ELF-1 (cell line): ENCODE results near the gene SMURF1.
A peak's percentile ranks its signal among the peaks of the same experiment; 100 is the strongest.

Experiments used
- DNase-seq: peaks from one replicate; pipeline ENCODE4 v3.0.0-alpha.2; 2016; ENCODE audit warnings: low read depth, low spot score

SMURF1 gene

DNA sequence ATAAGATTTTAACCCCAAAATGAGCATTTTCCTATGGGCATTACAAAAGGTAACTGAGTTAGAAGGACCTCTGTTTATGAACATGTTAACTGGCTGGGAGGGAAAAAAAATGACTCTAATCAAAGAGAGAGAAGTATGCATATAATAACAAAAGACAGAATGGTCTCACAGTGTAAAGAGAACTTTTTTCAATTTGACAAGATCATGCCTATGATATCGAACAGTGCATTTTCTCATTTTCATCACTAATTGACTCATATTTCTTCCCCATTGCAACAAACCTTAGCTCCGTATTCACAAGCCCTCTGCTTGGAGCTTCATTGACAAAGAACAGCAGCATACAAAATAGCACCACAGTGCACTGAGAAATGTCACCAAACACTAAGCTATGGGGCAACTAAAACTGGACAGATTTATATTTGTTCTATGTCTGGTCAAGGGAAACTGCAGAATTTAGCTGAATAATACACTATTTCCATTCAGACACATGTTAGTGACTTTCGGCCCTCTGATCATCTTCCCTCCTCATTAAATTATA is 45.6 kb downstream of the SMURF1 start:
- DNase-seq = no peak

DNA sequence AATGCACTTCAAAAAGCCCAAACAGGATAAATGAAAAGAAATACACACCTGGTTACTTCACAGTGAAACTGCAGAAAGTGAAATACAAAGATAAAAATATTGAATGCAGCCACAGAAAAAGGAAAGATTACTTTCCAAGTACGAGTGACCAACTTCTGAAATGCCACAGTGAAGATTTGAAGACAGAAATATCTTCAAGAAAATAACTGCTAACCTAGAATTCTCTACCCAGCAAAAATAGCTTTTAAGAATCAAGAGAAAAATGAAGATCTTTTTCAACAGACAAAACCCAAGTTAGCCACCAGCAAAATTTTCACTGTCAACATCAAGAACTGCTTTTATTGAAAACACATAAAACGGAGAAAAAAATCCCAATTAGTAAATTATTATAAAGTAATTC is 46.2 kb downstream of the SMURF1 start:
- DNase-seq = no peak

DNA sequence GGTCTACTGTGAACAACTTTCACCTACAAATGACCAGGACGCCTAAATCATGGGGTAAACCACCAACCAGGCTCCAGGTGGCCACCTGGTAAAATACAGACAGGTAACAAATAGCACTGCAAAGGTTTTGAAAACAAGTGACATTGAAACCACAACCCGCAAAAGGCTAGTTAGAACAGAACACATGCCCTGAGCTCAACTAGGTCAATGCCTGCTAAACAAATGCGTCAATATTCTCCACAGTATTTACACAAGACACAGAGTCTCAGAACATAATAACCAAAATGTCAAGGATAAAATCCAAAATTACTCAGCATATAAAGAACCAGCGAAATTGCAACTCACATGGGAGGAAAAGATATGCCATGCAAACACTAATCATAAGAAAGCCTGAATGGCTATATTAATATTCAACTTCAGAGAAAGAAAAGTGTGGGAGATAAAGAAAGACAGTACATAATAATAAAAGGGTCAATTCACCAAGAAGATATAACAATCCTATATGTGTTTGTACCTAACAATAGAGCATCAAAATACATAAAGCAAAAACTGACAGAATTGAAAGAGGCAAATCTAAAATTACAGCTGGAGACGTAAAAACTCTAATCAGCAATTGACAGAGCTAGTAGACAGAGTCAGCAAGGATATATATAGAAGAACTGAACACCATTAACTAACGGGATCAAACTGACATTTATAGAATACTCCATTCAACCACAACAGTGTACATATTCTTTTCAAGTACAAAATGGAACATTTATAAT is 47.6 kb downstream of the SMURF1 start:
- no peak for DNase-seq

DNA sequence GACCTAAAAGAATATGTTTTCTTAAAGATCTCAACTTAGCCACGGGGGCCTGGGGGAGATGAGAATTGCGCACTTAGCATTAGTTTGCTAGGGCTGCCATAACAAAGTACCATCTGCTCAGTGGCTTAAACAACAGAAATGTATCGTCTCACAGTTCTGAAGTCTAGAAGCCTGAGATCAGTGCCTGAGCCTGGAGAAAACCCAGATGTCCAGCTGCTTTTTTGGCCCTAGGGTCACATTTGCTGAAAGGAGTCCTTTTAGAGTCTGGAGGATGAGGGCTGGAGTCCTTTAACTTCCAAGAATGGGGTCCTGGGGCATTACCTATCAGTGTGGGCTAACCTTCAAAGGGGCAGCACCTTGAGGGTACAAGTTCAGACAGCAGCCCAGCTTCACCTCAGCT is 48.2 kb downstream of the SMURF1 start:
- DNase-seq = peak; percentile 27

DNA sequence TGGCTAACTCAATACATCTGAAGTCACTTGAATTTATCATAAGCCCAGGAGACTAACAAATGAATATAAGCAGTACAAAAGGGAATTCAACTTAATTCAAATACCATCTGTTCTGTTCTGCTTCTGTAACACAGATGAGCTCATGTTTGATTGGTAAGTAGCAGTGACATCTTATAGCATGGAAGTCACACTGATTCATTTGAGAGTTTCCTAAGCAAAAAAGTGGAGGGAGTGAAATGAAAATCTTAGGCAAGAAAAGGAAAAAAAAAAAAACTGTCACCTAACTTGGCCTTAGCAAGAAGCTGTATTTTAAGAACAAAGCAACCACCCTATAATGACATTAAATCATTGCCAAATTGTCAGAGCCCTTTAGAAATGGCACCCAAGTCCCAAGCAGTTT is 49.5 kb downstream of the SMURF1 start:
- no peak for DNase-seq

DNA sequence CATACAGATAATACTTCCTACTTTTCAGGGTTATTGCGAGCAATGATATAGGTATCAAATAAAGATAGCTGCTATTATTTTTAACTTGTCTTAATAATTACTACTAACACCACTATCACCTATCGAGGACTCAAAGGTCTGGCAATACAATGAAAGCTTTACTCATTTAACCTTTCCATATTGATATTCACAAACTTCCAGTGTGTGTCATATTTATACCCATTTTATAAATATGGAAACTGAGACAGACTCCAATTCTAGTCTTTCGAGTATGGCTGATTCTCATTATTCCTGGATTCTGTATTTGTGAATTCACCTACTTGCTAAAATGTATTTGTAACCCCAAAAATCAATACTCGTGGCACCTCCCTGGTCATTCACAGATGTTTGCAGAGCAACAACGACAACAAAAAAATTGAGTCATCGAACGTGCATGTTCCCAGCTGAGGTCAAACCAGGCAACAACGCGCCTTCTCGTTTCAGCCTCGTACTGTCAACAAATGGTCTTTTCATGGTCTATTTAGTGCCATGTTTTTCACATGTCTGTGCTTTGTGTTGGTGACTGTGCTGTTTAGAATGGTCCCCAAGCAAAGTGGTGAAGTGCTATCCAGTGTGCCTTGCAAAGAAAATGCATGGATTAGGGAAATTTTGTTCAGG is 51.7 kb downstream of the SMURF1 start:
- no peak for DNase-seq

DNA sequence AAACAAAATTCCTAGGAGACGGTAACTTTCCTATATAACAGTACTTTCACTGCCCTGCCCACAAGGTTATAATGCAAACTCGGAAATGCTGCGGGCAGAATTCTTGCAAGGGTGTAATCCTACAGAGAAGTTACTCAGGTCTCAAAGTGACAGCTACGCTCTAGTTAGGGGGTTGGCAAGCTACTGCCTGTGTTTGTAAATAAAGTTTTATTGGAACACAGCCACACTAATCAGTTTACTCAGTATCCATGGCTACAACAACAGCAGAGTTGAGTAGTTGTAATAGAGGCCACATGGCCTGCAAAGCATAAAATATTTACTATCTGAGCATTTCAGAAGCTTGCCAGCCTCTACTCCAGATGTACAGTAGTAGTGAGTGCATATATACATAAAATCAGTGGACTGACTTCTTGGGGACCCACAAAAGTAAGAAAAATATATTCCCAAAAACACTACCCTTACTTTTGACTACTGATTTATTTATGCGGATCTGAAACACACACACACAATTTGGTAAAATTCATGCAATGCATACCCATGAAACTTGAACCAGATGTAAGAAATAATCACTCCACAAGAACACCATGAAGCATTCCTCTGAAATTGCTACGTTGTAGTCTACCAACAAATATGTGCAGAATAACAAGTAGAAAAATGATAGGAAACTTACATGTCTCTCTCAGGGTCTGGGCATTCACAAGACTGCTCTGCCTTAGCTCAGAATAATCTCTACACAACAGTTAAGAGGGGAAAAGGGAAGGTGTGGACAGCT is 53.0 kb downstream of the SMURF1 start:
- no peak for DNase-seq

DNA sequence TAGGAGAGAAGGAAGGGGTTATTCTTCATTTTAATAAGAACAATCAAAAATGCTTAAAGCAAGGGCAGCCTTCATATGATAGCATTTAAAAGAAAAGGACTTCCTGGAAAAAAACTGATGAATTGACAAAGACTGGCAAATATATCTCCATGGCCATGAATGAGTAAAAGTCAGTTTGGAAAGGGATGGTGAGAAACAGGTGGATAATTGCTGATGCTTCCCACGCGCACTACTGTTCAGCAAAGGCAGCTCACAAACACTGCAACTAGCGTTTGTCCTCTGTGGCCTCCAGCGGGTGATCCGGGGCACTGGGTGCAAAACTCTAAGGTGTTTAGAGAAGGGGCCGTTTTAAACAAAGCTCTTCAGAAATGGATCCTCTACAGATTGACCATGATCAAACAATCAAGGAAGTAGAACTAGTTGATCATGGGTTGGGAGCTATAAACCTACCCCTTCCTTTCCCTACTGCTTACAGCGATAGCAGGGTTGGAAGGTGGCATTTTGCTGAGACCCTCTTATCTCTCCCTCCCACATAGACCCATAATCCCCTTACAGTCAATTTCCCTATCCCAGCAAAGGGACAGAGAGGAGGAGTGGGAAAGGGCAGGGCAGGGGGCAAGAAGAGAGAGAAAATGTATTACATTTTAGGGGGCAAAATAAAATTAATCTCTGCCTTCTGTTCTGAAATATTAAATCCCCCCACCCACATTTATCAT is 53.8 kb downstream of the SMURF1 start:
- no peak for DNase-seq

DNA sequence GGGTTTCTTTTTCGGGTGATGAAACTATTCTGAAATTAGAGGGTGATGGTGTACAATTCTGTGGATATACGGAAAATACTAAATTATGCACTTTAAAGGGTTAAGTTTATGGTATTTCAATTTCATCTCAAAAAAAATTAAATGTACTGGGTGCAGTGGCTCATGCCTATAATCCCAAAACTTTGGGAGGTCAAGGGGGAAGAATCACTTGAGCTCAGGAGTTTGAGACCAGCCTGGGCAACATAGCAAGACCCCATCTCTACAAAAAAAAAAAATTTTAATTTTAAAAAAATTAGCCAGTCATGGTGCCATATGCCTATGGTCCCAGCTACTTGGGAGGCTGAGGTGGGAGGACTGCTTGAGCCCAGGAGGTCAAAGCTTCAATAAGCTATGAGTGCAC is 57.0 kb downstream of the SMURF1 start:
- DNase-seq = no peak

DNA sequence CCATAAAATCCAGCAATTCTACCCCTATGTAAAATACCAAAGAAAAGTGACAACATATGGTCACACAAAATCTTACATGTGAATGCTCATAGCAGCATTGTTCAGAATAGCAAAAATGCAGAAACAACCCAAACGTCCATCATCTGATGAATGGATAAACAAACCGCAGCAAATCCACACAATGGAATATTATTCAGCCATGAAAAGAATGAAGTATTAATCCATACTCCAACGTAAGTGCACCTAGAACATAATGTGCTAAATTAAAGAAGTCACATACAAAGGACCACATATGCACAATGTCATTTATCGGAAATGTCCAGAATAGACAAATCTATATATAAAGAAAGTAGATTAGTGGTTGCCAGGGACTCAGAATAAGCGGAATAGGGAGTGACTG is 57.4 kb downstream of the SMURF1 start:
- no peak for DNase-seq

DNA sequence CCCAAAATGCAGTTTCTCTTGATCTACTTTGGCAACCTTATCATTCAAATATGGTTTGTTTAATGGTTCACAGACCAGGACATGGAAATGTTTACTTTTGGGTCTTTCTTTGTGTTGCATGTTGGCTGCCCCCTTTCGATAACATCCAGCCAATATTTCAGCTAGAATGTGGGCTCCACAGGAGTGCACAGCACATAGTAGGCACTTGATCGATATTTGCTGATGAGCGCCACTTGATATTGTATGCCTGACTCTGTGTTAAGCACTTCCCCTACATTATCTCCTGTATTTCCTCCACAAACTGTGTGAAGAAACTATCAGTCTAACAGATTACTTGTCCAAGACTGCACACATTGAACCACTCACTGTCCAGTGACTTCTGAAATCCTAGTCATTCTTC is 60.2 kb downstream of the SMURF1 start:
- DNase-seq = no peak

DNA sequence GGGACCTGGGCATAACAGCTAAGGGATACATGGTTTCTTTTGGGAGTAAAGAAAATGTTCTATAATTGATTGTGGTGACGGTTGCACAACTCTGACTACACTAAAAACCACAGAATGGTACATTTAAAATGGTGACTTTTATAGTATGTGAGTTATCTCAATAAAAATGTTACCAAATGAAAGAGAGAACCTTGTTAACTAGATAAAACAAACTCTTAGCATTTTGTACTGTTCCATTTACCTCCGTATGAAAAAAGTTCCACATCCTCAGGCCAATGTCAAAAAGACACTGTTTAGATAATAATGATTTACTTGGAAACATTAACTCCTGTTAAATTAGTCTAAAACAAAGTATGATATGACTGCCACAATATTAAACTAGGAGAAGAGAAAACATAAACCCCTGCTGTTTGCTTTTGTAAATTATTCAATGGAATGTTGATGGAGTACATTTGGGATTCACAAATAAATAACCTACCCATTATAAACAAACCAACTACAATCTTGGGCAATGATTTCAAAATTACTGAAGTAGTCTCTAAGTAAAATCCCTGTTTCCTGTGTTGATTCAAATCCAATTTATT is 60.7 kb downstream of the SMURF1 start:
- DNase-seq = no peak

DNA sequence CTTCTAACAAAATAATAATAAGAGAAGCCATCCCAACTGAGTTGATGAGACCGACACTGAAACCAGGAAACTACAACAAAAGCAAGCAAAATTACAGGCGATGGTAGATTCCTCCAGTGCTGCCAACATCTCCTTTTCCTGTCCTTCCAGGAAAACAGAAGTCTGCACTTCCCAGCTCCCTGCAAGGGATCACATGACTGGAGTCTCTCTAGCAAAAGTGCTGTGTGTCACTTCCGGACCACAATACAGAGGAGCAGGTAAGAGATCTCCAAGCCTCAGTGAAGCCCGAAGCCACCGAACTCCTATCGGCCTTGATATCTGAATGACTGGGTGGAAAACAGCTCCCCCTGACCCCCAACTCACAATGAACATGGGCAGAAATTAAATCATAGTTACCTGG is 63.2 kb downstream of the SMURF1 start:
- DNase-seq = no peak

DNA sequence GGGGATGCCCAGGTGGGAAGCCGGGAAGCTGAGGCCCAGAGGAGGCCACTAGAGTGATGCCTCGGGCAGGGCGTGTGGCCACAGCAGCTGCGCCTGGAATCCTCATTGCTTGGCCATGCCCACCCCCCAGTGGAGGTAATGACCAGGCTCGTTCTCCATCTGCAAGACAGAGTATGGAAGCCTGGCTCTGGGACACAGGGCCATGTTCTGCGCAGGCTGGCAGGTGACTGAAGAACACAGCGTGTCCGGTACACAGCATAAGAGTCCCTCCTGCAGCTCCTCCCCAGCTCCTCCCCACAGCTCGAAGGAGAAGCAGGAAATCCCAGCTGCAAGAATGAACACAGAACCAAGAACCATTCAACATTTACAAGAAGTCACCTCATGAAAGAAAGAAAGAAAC is 64.8 kb downstream of the SMURF1 start:
- DNase-seq = peak; percentile 21

DNA sequence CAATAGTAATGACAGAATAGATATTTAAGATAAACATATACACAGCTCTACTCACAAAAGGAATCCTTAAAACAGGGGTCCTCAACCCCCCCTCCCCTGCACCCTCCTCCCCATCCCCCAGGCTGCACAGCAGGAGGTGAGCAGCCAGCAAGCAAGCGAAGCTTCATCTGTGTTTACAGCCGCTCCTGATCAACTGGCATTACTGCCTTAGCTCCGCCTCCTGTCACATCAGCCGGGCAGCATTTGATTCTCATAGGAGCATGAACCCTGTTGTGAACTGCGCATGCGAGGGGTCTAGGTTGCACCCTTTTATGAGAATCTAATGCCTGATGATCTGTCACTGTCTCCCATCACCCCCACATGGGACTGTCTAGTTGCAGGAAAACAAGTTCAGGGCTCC is 65.5 kb downstream of the SMURF1 start:
- no peak for DNase-seq

DNA sequence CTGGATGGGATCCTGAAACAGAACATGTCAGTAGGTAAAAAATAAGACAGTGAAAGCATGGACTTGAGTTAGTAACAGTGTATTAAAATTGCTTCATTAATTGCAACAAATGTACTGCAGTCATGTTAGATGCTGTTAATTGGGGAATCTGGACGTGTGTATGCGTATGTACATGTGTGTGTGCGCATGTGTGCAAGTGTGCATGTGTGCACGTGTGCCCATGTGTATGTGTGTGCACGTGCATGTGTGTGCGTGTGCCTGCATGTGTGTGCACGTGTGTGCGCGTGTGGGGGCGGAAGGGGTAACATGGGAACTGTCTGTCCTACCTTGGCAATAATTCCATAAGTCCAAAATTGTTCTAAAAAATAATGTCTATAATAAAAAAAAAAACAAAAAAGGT is 67.3 kb downstream of the SMURF1 start:
- no peak for DNase-seq

DNA sequence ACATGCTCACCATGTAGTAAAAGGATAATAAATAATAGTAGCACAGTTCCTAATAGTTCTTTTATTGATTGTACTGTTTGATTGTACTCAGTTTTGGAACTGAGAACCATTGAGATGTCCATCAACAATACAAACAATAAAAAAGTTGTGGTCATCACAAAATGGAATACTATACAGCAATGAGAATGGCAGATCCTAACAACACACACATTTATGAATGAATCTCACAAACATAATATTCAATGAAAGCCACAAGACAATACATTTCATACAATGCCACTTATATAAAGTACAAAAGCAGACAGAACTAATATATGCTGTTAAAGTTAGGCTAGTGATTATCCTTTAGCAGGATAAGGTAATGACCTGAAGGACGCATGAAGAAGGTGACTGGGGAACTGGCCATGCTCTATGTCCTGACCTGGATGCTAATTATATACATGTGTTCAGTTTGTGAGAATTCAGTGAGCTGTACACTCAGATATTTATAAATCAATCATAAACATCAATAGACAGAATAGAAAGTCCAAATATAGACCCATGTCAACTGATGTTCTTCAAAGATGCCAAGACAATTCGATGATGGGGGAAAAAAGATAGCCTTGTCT is 70.0 kb downstream of the SMURF1 start:
- no peak for DNase-seq

DNA sequence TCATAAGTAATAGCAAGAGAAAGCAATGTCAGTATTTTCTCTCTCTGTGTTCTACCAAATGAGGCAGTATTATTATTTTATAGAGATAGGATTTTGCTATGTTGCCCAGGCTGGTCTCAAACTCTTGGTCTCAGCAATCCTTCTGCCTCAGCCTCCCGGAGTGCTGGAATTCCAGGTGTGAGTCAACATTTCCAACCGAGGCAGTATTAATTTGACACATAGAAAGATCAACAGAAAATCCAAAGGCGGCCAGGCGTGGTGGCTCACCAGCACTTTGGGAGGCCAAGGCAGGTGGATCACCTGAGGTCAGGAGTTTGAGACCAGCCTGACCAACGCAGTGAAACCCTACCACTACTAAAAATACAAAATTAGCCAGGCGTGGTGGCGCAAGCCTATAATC is 71.8 kb downstream of the SMURF1 start:
- DNase-seq = no peak

DNA sequence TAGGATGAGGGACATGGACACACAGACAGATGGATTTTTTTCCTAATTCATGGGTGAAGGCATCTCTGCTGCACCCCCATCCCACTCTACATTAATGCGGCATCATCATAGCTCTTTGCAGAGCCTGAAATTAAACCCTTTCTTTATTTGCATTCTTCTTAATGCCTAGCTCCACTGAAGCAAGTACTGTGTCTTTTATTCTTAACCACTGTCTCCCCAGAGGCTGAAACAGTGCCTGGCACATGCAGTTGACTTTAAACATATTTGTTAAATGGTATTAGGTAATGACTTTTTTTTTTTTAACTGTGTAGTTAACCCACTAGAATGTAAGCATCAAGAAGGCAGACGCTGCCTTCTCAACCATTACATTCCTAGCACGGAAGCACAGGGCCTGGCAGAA is 73.5 kb downstream of the SMURF1 start:
- DNase-seq = no peak

DNA sequence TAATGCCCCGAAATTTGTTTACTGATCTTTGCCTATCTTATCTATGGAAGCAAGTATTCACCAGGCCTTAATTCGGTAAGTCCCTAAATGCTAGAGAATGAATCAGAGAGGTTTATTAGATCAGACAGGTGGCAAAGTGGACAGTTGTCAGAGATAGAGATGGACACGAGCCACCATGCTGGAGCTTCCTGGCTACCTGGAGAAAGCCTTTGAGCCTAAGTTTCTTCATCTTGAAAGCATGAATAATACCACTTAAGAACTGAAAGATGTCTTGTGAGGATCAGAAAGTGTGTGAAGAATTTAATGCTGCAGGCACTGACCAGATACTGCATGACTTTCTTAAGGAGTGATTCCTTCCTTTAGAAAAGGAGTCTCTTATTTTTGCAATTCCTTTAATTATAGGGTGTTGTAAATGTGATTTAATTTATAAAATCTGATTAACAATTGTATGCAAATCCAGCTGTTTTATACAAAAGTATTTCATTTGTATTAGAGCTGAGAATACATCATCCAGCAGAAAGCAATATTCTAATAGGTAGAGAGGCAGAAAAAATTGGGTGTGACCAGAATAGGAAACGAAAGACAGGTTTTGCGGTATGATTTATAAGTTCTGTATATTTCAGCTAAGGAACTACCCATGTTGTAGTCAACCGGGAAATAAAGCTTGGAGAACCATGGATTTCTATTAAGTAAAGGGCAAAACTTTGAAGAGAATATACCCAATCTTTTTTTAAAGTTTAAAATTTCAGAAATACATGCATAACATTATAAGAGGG is 82.7 kb downstream of the SMURF1 start:
- no peak for DNase-seq
